ENCODE results near the gene CLTA.

DNA sequence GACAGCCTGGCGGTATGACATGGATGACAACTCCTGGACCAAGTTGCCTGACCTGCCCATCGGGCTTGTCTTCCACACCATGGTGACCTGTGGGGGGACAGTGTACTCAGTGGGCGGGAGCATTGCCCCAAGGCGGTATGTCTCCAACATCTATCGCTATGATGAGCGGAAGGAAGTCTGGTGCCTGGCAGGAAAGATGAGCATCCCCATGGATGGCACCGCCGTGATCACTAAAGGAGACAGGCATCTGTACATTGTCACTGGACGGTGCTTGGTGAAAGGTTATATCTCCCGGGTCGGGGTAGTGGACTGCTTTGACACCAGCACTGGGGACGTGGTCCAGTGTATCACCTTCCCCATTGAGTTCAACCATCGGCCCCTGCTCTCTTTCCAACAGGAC, 20.2 kb upstream of the CLTA start:
- TF ChIP-seq, protein P1, sequence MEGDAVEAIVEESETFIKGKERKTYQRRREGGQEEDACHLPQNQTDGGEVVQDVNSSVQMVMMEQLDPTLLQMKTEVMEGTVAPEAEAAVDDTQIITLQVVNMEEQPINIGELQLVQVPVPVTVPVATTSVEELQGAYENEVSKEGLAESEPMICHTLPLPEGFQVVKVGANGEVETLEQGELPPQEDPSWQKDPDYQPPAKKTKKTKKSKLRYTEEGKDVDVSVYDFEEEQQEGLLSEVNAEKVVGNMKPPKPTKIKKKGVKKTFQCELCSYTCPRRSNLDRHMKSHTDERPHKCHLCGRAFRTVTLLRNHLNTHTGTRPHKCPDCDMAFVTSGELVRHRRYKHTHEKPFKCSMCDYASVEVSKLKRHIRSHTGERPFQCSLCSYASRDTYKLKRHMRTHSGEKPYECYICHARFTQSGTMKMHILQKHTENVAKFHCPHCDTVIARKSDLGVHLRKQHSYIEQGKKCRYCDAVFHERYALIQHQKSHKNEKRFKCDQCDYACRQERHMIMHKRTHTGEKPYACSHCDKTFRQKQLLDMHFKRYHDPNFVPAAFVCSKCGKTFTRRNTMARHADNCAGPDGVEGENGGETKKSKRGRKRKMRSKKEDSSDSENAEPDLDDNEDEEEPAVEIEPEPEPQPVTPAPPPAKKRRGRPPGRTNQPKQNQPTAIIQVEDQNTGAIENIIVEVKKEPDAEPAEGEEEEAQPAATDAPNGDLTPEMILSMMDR (IDR thresholded peaks at IDR 0.05), result no peak
- TF ChIP-seq POLR2A (IDR thresholded peaks at IDR 0.05), result no peak

All from heart left ventricle (tissue), 13 donors.